22Rv1 (cell line): ENCODE measurements around the gene PNPT1.

ENCODE experiments used
- CTCF ChIP-seq: fragments of 450-650 bp; IDR thresholded peaks from 2 replicates; pipeline ENCODE4 v1.5.1; 2017; ENCODE audit warnings: mild to moderate bottlenecking
- ZFX ChIP-seq: fragments of 450-650 bp; IDR thresholded peaks from 2 replicates; pipeline ENCODE4 v1.6.1; 2017; ENCODE audit warnings: antibody characterized with exemption, borderline replicate concordance

GRCh38 chr2:55585451-55586080, 108.1 kb downstream of the PNPT1 start:
- no peak for TF ChIP-seq CTCF
- TF ChIP-seq ZFX = no peak
